WTC11 (cell line): ENCODE data around the gene PRKCZ. TPM values are rescaled to one million over a fixed set of nuclear protein-coding genes. Genes with fewer than 3 reads are reported as not detected.

Source experiments
- ATAC-seq: fragments of 200-7000 bp; cut with Tn5 transposase; 2 replicates; pipeline ENCODE4 v1.10.0; 2021; ENCODE audit warnings: mild to moderate bottlenecking, moderate library complexity
- CTCF ChIA-PET: fragments of 300-600 bp; sonication (Branson Sonifier 250); formaldehyde crosslinking; loops from one replicate; lab custom pipeline; 2021; ENCODE audit warnings: antibody characterized with exemption; lab: Charles Lee
- POLR2A ChIA-PET: fragments of 350-600 bp; sonication (Branson Sonifier 250); formaldehyde crosslinking; loops from one replicate; lab custom pipeline; 2021; ENCODE audit warnings: antibody characterized with exemption; lab: Charles Lee
- DNase-seq: peaks from one replicate; pipeline ENCODE4 v3.0.0; 2021; ENCODE audit warnings: low spot score
- H3K27ac Mint-ChIP-seq: 2 replicates; pipeline ENCODE4 v1.8.0; 2021; ENCODE audit warnings: mixed read lengths
- H3K27me3 Mint-ChIP-seq: 2 replicates; pipeline ENCODE4 v1.8.0; 2021; ENCODE audit warnings: low read depth, mild to moderate bottlenecking, moderate library complexity, mixed read lengths
- H3K36me3 Mint-ChIP-seq: 2 replicates; pipeline ENCODE4 v1.8.0; 2021; ENCODE audit warnings: mixed read lengths
- H3K4me1 Mint-ChIP-seq: 2 replicates; pipeline ENCODE4 v1.8.0; 2022; ENCODE audit warnings: mixed read lengths
- H3K4me3 Mint-ChIP-seq: 2 replicates; pipeline ENCODE4 v1.8.0; 2021; ENCODE audit warnings: mild to moderate bottlenecking, moderate library complexity, mixed read lengths
- H3K9me3 Mint-ChIP-seq: 2 replicates; pipeline ENCODE4 v1.8.0; 2021; ENCODE audit warnings: mixed read lengths
- ATF1 ChIP-seq: sonication (generic); formaldehyde crosslinking; IDR thresholded peaks from 2 replicates; pipeline ENCODE4 v1.8.1; 2023; ENCODE audit warnings: mild to moderate bottlenecking, moderate library complexity, missing genetic modification reagents
- ETV6 ChIP-seq: sonication (generic); formaldehyde crosslinking; IDR thresholded peaks from 2 replicates; pipeline ENCODE4 v1.8.1; 2022; ENCODE audit warnings: mild to moderate bottlenecking, missing genetic modification reagents
- FOXP4 ChIP-seq: sonication (generic); formaldehyde crosslinking; IDR thresholded peaks from 2 replicates; pipeline ENCODE4 v1.8.0; 2022; ENCODE audit warnings: mild to moderate bottlenecking, missing genetic modification reagents
- GTF2I ChIP-seq: fragments of 250-450 bp; sonication (Bioruptor Pico); conservative IDR thresholded peaks from 2 replicates; pipeline ENCODE4 v1.4.0; 2021; ENCODE audit warnings: mild to moderate bottlenecking
- MAX ChIP-seq: sonication (generic); formaldehyde crosslinking; IDR thresholded peaks from 2 replicates; pipeline ENCODE4 v1.8.0; 2022; ENCODE audit warnings: mild to moderate bottlenecking, missing genetic modification reagents
- MXD4 ChIP-seq: fragments of 250-450 bp; sonication (Bioruptor Pico); IDR thresholded peaks from 2 replicates; pipeline ENCODE4 v1.8.0; 2021; ENCODE audit warnings: mild to moderate bottlenecking, moderate library complexity, borderline replicate concordance
- NFYB ChIP-seq: sonication (generic); formaldehyde crosslinking; conservative IDR thresholded peaks from 2 replicates; pipeline ENCODE4 v1.8.0; 2022; ENCODE audit warnings: low read depth, missing genetic modification reagents
- NR1H2 ChIP-seq: sonication (generic); formaldehyde crosslinking; IDR thresholded peaks from 2 replicates; pipeline ENCODE4 v1.9.0; 2021; ENCODE audit warnings: mild to moderate bottlenecking, moderate library complexity, missing genetic modification reagents
- NR3C1 ChIP-seq: sonication (generic); formaldehyde crosslinking; conservative IDR thresholded peaks from 2 replicates; pipeline ENCODE4 v1.8.1; 2023; ENCODE audit warnings: low read depth, mild to moderate bottlenecking, missing genetic modification reagents
- PRRX2 ChIP-seq: fragments of 250-450 bp; sonication (Bioruptor Pico); IDR thresholded peaks from 2 replicates; pipeline ENCODE4 v1.8.0; 2021; ENCODE audit warnings: mild to moderate bottlenecking
- SMAD4 ChIP-seq: sonication (generic); formaldehyde crosslinking; IDR thresholded peaks from 2 replicates; pipeline ENCODE4 v1.8.0; 2022; ENCODE audit warnings: mild to moderate bottlenecking, missing genetic modification reagents
- SP1 ChIP-seq: sonication (generic); formaldehyde crosslinking; conservative IDR thresholded peaks from 2 replicates; pipeline ENCODE4 v1.8.1; 2022; ENCODE audit warnings: missing genetic modification reagents
- STAT6 ChIP-seq: sonication (generic); formaldehyde crosslinking; conservative IDR thresholded peaks from 2 replicates; pipeline ENCODE4 v1.8.1; 2023; ENCODE audit warnings: mild to moderate bottlenecking, low read depth, missing genetic modification reagents, moderate library complexity
- total RNA-seq: library from RNA; stranded (reverse); gene quantifications from 3 replicates; pipeline ENCODE4 v1.2.3, GENCODE V29; 2021
- TF ChIP-seq, protein P1 (sequence below): sonication (generic); formaldehyde crosslinking; IDR thresholded peaks from 2 replicates; pipeline ENCODE4 v1.8.1; 2022; ENCODE audit warnings: missing genetic modification reagents, borderline replicate concordance
- TF ChIP-seq, protein P2 (sequence below): fragments of 250-450 bp; sonication (Bioruptor Pico); IDR thresholded peaks from 2 replicates; pipeline ENCODE4 v1.9.0; 2021; ENCODE audit warnings: mild to moderate bottlenecking
- TF ChIP-seq, protein P3 (sequence below): sonication (generic); formaldehyde crosslinking; IDR thresholded peaks from 2 replicates; pipeline ENCODE4 v1.8.1; 2023; ENCODE audit warnings: mild to moderate bottlenecking, missing genetic modification reagents, borderline replicate concordance
- TF ChIP-seq, protein P4 (sequence below): sonication (generic); formaldehyde crosslinking; IDR thresholded peaks from 2 replicates; pipeline ENCODE4 v1.8.0; 2023; ENCODE audit warnings: missing genetic modification reagents
- TF ChIP-seq, protein P5 (sequence below): fragments of 250-450 bp; sonication (Bioruptor Pico); IDR thresholded peaks from 2 replicates; pipeline ENCODE4 v2.1.2; 2022; ENCODE audit warnings: mild to moderate bottlenecking, moderate library complexity

The PRKCZ gene
- total RNA-seq, 1 experiment from 2014 or later: 52.5 TPM

- Mint-ChIP-seq H3K27me3 (peaks cover 11% of the 10 kb centered on the region; the same call in 1 of the 2 replicates), H3K9me3 (no peaks in the 10 kb centered on the region), H3K36me3 (no peaks in the 10 kb centered on the region), H3K4me1 (peaks cover 16% of the 10 kb centered on the region), H3K4me3 (peak overlapping the region; percentile 40), H3K27ac (no peak overlapping the region)
- CTCF ChIA-PET: interaction anchor here (0.6 to 12.0 kb wide), 40 partner anchors 9 to 360 kb away, joined by 3 to 312 read pairs (median 7); partner anchors contain the start of genes CALML6, CDK11A, CFAP74 and FAAP20
- DNase-seq (no peak), ATAC-seq (no peak)
- POLR2A ChIA-PET: interaction anchor here (2.3 kb wide), 1 partner anchor 83 kb away, joined by 11 read pairs; no protein-coding TSS in a partner anchor
- TF ChIP-seq ETV6 (CRISPR knock-in tag) (no peak), GTF2I (no peak), PRRX2 (CRISPR knock-in tag) (no peak), NFYB (no peak), FOXP4 (CRISPR knock-in tag) (no peak), SP1 (CRISPR knock-in tag) (no peak), MAX (CRISPR knock-in tag) (no peak), STAT6 (CRISPR knock-in tag) (no peak), NR3C1 (no peak), MXD4 (CRISPR knock-in tag) (no peak), SMAD4 (no peak), ATF1 (CRISPR knock-in tag) (no peak), NR1H2 (no peak)
- TF ChIP-seq, protein P1, sequence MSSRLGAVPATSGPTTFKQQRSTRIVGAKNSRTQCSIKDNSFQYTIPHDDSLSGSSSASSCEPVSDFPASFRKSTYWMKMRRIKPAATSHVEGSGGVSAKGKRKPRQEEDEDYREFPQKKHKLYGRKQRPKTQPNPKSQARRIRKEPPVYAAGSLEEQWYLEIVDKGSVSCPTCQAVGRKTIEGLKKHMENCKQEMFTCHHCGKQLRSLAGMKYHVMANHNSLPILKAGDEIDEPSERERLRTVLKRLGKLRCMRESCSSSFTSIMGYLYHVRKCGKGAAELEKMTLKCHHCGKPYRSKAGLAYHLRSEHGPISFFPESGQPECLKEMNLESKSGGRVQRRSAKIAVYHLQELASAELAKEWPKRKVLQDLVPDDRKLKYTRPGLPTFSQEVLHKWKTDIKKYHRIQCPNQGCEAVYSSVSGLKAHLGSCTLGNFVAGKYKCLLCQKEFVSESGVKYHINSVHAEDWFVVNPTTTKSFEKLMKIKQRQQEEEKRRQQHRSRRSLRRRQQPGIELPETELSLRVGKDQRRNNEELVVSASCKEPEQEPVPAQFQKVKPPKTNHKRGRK (CRISPR knock-in tag): no peak
- TF ChIP-seq, protein P2, sequence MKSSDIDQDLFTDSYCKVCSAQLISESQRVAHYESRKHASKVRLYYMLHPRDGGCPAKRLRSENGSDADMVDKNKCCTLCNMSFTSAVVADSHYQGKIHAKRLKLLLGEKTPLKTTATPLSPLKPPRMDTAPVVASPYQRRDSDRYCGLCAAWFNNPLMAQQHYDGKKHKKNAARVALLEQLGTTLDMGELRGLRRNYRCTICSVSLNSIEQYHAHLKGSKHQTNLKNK (CRISPR knock-in tag): no peak
- TF ChIP-seq, protein P3, sequence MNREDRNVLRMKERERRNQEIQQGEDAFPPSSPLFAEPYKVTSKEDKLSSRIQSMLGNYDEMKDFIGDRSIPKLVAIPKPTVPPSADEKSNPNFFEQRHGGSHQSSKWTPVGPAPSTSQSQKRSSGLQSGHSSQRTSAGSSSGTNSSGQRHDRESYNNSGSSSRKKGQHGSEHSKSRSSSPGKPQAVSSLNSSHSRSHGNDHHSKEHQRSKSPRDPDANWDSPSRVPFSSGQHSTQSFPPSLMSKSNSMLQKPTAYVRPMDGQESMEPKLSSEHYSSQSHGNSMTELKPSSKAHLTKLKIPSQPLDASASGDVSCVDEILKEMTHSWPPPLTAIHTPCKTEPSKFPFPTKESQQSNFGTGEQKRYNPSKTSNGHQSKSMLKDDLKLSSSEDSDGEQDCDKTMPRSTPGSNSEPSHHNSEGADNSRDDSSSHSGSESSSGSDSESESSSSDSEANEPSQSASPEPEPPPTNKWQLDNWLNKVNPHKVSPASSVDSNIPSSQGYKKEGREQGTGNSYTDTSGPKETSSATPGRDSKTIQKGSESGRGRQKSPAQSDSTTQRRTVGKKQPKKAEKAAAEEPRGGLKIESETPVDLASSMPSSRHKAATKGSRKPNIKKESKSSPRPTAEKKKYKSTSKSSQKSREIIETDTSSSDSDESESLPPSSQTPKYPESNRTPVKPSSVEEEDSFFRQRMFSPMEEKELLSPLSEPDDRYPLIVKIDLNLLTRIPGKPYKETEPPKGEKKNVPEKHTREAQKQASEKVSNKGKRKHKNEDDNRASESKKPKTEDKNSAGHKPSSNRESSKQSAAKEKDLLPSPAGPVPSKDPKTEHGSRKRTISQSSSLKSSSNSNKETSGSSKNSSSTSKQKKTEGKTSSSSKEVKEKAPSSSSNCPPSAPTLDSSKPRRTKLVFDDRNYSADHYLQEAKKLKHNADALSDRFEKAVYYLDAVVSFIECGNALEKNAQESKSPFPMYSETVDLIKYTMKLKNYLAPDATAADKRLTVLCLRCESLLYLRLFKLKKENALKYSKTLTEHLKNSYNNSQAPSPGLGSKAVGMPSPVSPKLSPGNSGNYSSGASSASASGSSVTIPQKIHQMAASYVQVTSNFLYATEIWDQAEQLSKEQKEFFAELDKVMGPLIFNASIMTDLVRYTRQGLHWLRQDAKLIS (CRISPR knock-in tag): no peak
- TF ChIP-seq, protein P4, sequence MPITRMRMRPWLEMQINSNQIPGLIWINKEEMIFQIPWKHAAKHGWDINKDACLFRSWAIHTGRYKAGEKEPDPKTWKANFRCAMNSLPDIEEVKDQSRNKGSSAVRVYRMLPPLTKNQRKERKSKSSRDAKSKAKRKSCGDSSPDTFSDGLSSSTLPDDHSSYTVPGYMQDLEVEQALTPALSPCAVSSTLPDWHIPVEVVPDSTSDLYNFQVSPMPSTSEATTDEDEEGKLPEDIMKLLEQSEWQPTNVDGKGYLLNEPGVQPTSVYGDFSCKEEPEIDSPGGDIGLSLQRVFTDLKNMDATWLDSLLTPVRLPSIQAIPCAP: no peak
- TF ChIP-seq, protein P5, sequence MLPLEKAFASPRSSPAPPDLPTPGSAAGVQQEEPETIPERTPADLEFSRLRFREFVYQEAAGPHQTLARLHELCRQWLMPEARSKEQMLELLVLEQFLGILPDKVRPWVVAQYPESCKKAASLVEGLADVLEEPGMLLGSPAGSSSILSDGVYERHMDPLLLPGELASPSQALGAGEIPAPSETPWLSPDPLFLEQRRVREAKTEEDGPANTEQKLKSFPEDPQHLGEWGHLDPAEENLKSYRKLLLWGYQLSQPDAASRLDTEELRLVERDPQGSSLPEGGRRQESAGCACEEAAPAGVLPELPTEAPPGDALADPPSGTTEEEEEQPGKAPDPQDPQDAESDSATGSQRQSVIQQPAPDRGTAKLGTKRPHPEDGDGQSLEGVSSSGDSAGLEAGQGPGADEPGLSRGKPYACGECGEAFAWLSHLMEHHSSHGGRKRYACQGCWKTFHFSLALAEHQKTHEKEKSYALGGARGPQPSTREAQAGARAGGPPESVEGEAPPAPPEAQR (CRISPR knock-in tag): no peak
Measured at GRCh38 chr1:2043886-2044285, 6.3 kb upstream of the PRKCZ start.
